NCI-H1048 (cell line): Measurements from ENCODE around the gene CGRRF1.
A peak's percentile ranks its signal among the peaks of the same experiment; 100 is the strongest.

Source experiments
- DNase-seq: peaks from one replicate; lab custom pipeline; 2025; lab: John Stamatoyannopoulos, UW

Gene CGRRF1, protein sequence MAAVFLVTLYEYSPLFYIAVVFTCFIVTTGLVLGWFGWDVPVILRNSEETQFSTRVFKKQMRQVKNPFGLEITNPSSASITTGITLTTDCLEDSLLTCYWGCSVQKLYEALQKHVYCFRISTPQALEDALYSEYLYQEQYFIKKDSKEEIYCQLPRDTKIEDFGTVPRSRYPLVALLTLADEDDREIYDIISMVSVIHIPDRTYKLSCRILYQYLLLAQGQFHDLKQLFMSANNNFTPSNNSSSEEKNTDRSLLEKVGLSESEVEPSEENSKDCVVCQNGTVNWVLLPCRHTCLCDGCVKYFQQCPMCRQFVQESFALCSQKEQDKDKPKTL

DNA sequence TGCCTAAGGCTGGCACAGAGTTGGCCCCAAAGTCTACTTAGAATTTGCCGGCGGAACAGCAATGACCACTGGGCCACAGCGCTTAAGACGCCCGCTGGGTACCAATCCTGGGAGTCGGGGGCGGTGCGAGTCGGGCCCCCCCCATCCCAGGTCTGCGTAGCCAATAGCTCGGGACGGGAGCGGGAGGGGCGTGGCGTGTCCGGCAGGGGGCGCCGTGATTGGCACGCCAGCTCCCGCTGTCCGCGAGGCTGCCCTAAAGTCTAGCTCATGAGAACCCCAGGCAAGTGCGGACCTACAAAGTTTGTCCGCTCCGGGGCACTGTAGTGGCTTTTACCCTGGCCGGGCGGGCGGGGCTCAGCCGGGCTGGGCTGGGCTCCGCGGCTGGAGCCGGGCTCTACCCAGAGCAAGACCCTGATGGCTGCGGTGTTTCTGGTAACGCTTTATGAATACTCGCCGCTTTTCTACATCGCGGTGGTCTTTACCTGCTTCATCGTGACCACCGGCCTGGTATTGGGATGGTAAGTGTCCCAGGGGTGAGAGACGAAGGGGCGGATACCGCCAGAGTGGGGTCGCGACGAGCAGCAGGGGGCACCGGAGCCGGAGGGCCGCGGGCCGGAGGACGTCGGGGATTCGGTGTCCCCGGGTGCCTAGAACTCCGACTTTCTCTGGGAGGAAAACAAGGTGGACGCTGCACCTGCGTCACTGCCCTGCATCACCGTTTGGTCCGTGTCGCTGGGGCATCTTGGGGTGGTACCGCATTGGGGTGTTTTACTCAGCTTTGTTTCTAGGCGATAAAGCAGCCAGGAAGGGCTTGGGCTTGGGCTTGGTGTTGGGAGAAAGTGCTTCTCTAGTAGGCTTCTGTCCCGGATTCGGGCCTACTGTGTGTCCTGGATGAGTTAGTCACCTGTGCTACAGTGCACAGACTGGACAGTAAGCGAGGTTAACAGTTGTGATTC, at the start of gene CGRRF1:
Gene CGRRF1, plus strand, starts transcription at position 361 of the 956 bp plus-strand sequence. Its CDS starts 54 bp downstream, at position 415.
- peak; percentile 83 for DNase-seq

DNA sequence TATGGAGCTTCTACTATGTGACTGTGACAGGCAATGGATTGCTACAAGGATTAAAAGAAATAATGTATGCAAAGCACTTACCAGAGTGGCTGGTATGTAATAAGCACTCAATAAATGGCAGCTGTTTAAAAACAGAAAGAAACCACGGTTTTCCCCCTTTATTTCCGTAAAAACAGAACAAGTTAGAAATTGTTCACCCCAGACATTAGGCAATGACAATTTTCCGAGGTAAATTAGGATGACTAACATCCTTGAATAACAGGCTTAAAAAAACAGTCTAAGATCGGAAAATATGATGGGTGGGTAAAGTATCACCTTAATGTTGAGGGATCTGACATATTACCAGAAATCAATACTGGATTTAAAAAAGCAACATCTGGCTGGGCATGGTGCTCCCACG, 47.7 kb upstream of the CGRRF1 start:
- no peak for DNase-seq

DNA sequence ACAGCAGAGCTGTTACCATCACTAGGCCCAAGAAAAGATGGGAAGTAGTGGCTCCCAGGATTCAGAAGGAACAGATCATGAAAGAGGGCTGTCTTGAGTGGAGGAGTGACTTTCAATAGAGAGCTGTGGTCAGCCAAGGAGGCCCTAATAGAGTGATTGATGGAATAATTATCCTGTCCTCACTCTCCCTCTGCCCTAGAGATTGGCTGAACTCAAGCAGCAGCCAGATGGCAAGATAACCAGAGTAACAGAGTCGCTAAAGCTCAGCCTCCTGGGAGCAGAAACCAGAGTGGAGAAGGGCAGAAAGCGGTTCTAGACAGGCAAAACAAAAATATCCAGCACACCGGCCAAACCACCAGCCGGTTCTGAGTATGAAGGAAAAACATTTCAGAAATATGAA, 44.1 kb upstream of the CGRRF1 start:
- DNase-seq = no peak

DNA sequence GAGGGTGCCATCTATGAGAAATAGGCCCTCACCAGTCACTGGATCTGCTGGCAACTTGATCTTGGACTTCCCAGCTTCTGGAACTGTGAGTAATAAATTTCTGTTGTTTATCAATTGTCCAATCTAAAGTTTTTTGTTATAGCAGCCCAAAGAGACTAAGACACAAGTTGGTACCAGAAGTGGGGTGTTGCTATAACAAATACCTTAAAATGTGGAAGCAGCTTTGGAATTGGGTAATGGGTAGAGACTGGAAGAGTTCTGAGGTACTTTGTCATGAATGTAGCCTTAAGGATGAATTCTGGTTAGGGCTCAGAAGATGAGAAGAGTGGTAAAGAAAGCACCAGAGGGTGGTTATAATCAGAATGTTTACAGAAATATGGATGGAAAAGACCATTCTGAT, 42.4 kb upstream of the CGRRF1 start:
- DNase-seq = no peak

DNA sequence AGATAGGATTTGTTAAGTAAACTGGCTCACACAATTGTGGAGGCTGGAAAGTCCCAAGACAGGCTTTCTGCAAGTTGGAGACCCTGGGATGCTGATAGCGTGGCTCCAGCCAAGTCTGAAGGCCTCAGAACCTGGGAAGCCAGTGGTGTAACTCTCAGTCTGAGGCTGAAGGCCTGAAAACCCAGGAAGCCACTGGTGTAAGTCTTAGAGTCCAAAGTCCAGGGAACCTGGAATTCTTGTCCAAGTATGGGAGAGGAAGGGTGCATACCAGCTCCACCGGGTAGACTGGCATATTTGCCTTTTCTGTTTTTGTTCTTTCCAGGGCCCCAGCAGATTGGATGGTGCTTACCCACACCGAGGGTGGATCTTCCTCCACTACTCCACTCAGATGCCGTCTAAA, 39.0 kb upstream of the CGRRF1 start:
- no peak for DNase-seq

DNA sequence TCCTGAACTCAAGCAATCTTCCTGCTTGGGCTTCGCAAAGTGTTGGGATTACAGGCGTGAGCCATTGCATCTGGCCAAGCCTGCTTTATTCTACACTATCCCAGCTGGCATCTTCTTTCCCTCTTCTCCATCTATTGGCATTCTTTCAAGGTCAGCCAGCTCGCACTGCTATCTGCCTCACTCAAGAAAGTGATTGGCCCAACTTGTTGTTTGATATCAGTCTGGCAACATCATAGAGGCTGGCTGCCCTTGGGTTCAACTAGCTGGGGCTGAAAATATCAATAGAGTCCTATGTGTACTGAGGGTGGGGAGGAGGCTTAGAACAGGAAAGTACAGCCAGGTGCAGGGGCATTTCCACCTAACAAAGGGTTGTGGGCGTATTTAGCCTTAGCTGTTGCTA, 38.1 kb upstream of the CGRRF1 start:
- no peak for DNase-seq

DNA sequence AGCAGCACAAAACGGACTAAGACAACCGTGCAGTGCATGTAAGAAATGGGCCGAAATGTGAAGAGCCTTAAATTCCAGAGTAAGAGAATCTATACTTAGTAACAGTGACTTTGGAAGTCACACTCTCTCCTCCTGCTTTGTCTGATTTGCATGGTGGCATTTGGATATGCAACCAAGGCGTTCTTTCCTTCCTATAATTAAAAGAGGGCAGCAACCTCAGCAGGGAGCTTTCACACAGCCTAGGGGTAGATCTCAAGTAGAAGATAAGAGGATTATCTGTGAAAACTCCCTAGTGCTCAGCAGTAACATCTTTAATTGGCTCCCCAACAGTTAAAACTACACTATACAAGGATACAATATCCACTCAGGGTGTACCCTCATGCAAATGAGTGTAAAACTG, 37.4 kb upstream of the CGRRF1 start:
- no peak for DNase-seq

DNA sequence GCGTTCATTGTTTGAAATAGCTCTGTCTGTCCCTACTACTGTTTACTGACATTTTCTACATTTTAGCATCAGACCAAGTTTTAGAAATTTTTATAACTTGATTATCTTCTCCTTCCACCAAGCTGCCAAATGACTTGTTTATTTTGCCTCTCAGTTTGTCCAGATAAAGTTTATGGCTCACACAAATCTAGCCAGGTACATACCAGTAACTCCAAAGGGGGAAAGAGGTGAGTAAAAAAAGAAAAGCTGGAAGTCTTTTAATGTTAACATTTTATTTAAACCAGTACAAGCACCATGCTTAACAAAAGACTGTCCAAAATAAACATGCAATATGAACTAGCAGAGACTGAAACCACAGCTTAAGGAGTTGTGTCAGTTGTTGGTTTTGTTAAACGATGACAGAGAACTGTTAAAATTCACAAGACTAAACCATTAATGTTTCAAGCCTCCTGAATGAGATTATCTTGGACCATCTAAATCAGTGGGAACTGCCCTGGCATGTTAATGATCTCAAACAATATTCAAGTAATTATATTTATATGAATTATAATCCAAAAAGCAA, 35.4 kb upstream of the CGRRF1 start:
- DNase-seq = no peak

DNA sequence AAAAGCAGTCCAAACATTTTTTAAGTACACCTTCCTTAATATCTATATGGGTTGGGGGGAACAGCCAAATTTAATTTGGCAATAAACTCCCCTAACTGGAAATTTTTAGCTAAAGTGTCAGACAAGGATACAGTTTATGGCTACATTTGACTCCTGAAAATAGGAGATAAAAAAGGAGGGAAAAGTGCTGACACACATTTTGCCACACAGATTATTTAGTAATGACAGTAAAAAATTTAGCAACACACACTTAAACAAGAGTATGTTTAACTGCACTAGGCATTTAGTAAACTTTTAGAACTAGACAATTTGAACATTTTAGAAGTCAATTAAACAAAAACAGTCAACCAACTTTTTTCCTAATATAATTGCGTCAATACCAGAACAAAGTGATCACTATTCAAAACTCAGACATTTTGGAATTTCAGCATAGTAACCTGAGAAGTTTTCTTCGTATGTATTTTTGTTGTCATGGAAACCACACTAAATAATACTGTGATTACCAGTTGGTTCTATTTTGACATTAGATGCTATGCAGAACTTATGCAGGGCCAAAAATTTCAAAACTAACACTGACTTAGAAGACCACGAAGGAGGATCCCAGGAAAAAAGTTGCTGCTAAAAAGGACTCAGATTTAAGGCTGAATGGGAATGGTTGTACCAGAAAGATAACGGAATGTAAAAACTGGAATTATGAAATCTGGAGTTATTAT, 34.4 kb upstream of the CGRRF1 start:
- DNase-seq = no peak

DNA sequence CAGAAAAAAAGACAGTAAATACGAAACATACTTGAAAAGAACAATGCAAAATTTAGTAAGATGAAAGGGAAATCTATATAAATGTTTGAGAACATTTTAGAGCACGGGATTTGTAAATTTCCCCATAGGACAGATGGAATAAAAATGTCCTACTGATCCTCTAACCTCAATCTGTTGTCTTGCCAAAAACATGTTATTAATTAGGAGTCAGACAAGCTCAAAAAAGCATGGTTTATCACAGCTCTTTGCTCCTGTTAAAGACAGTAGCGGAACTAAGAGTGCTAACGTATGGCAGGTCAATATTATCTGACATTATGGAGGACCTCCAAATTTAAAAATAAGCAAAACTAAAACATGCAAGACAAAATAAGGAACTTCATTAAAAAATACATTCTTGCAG, 33.8 kb upstream of the CGRRF1 start:
- DNase-seq = no peak

DNA sequence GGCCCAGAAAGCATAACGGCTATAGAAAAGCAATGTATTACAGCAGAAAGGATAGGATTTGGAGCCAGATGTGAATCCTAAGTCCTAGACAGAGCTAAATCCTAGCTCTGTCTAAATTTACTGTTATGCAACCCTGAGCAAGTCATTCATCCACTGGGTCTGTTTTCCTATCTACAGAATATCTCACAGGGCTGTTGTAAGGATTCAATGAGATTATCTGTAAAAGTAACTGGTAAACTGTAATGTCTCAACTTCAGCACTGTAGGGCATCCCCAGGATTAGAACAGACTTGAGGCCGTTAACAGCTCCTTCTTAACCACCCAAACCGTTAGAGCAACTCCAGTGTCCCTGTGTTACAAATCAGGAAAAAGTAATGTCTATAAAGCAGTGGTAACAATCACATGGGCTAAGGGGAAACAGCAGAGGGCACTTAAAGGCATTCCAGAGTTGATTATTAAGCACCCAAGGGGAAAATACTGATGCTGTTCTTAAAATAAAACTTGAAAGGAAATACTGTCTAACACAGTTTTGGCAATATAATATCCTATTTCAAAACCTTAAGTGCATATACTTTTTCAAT, 31.0 kb upstream of the CGRRF1 start:
- no peak for DNase-seq

DNA sequence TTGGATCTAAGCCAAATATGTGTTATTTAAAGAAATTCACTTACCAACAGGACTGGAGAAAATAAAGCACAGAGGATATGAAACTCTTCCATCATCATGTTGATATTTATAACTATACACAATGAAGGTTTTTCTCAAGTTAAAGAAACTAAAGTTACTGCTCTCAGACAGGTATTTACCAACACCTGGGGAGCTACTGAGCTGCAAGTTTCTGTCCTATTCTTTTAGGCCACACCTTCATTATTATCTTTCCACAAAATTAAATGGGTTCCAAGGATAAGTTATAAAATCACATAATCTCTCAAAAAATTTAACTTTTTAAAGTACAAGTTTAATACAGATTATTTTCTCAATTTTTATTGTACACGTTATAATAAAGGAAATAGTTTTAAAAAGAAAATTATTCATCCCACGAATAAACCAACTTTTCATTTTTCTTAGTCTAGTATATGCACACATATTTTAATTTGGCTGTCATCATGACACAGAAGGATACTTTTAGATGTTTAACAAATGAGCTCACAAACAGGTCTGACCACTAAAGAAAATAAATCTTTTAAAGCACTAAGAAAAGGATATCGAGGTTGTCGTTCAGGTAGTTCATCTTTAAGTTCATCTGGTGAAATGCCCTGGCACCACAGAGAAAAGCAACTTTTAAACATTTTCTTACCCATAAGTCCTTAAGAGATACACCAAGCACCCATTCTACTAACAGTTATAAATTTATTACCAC, 28.7 kb upstream of the CGRRF1 start:
- DNase-seq = no peak

DNA sequence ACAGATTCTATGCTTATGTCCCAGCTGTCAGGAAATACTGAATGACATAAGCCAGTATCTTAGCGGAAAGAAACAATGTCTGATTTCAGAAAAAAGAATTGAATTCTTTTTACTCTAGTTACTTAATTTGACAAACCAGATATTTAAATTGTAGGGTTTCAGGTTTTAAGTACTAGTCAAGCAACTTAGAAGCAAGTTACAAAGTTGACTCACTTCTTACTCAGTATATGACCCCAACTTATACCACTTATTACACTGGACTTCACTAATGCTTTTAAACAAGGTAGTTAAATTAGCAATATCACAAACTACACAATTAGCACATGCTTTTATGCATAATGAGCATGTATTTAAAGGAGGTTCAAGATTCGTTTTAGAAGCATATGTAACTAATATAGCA, 28.0 kb upstream of the CGRRF1 start:
- no peak for DNase-seq

DNA sequence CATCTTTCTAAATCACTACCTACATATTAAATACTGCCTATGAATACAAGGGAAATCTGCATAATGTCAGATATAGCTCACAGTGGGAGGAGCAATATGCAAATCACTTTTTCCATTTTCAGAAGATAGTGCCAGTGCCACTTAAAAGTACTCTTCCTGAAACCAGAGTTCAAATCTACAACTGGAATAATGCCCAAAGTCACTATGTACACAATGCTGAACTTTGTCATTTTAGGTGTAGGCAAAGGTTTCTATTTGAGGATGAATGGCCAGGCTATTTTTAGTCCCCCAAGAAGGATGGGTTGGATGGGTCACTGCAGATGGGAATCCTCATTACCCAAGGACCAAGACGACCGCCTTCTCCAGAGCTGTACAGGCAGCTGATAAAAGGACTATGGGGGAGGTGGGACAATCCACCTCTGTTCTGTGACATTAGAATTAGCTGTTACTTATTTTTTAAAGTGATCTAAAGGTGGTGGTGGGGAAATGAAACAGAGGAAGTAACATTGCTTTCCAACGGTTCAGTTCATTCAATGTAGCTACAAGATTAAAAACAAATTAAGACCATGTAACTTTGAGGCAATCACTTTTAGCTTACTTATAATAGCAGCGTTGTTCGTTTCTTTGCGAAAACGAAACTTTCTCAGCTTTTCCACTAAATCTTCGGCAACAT, 26.5 kb upstream of the CGRRF1 start:
- no peak for DNase-seq

DNA sequence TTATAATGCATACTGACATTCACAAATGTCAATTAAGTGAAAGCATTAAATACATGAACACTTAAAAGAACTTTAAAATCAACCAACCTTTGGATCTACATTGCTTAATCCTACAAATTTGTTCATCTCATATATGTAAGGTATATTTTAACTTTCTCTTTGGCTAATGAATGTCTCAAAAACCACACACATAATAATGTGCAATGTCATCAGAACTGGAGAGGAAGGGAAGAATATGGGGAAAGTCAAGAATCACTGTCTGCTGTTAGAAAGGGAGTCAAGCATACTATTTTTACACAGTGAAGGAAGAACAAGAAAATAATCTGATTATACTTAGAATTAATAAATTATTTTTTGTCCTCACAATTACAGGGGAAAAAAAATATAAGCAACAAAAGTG, 25.9 kb upstream of the CGRRF1 start:
- no peak for DNase-seq

DNA sequence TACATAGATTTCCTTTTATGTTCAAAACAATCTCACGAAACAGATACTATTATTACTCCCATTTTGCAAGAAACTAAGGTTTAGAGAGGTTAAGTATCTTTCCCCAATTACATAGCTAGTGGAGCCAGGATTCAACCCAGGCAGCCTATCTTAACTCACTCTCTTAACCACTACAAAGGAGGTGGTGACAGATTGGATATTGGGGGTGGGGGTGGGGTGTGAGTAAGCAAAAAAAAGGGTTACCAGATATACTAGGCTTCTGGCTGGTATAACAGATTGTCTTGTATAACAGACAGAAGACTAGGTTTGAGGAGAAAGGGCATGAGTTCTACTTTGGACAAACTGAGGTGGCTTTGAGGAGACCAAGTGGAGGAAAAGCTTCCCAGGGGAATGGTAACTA, 23.0 kb upstream of the CGRRF1 start:
- DNase-seq = no peak

DNA sequence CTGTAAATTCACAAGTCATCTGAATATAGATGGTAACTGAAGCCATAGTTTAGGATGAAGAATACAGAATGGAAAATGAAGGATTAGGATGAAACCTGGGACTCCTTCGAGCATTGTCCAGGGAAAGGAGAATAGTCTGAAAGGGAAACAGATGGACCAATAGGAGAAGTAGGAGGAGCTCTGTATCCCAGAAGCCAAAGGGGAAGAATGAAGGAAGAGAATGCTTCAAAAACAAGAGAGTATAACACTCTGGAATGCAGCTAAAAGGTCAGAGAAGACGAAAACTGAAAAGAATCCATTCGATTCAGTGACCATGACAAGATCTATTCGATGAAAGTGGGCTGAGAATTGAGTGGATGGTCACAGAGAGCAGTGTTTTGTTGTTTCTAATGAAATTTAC, 21.9 kb upstream of the CGRRF1 start:
- DNase-seq = no peak

DNA sequence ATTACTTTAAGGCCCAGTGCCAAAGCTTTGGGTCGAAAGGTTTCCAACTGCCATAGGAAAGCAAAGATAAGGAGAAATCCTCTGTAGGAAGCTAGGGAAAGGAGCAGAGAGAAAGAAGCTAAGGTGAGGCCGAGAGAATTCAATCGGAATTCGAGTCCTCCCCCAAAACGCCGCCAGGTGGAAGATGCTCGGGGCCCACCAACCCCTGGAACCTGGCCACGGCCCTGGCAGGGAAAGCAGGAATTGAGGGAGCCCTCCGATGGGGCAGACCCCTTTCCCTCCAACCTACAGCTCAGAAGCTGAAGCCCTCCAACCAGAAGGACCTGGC, 21.4 kb upstream of the CGRRF1 start:
- no peak for DNase-seq

DNA sequence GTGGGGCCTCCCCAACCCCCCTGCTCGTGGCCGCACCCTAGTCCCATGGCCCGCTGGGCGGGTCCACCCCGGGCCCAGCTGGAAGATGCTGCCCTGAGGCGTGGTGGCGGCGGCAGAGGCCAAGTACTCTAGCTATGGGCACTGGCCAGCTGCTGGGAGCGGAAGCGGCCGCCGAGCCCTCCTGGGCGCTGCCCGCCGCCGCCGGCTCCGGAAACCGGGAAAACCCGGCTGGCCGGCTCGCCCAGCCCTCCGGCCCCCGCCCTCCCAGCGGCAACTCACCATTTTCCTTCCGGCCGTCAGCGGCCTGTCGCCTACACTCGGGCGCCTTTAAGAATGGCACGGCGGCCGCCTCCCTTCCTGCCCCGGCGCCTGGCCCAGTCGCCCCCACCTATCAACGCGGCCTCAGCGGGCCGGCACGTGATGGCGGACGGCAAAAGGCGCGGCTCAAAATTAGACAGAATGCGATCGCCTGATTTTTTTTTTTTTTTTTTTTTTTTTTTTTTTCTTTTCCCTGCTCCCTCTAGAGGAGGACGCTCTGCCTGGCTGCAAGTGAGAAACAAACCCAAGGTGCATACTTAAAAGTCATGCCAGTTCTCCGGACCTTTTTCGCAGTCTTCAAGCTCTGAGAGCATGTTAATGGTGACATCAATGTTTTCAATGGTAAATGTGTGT, 20.9 kb upstream of the CGRRF1 start, which contains the start of gene GMFB:
Gene GMFB, minus strand, starts transcription at position 335 of the 672 bp plus-strand sequence. Its CDS starts 53 bp downstream, at position 282.
- peak; percentile 41 for DNase-seq

DNA sequence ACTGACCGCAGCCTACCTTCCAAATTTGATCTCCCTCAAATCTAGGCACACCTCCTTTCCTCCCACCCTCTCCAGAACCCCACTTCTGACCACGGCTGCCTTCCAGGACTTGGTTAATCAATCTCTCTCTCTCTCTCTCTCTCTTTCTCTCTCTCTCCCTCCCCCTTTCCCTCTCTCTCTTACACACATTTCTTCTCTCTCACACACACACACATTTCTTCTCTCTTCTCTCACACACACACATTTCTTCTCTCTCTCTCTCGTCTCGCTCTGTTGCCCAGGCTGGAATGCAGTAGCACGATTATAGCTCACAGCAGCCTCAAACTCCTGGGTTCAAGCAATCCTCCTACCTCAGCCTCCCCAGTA, 20.4 kb upstream of the CGRRF1 start:
- no peak for DNase-seq
